GM12878 (cell line): Measurements from ENCODE around the gene CENPH.

ENCODE experiments used
- CREB1 ChIP-seq: IDR thresholded peaks from 2 replicates; pipeline ENCODE4 v1.6.1; 2012; ENCODE audit warnings: low read depth, mild to moderate bottlenecking, inconsistent platforms
- ETV6 ChIP-seq, 2 experiments: fragments of 450-650 bp in 1 of 2; IDR thresholded peaks in 1 of 2; conservative IDR thresholded peaks in 1 of 2; 2 replicates each; pipeline ENCODE4 v1.6.1; 2014; ENCODE audit warnings: antibody characterized with exemption in 1 of 2, borderline replicate concordance in 1 of 2, low read depth in 1 of 2, mild to moderate bottlenecking in 1 of 2, moderate library complexity in 1 of 2
- EZH2 ChIP-seq: IDR thresholded peaks from 2 replicates; pipeline ENCODE4 v1.6.1; 2012; ENCODE audit warnings: low read depth, mild to moderate bottlenecking, control low read depth, inconsistent platforms, low read length, borderline replicate concordance; ENCODE audit not compliant: control insufficient read depth
- MTA2 ChIP-seq: fragments of 450-650 bp; IDR thresholded peaks from 2 replicates; pipeline ENCODE4 v1.6.1; 2016; ENCODE audit warnings: low read depth, mild to moderate bottlenecking, moderate library complexity
- RFX5 ChIP-seq: IDR thresholded peaks from 2 replicates; pipeline ENCODE4 v1.6.1; 2011; ENCODE audit warnings: low read depth, low read length, improper control_type of control experiment
- SIN3A ChIP-seq: IDR thresholded peaks from 2 replicates; pipeline ENCODE4 v1.6.1; 2012; ENCODE audit warnings: low read depth, low read length, improper control_type of control experiment
- SRF ChIP-seq, 2 experiments: IDR thresholded peaks; 2 replicates each; pipeline ENCODE4 v1.6.1; 2011; ENCODE audit warnings: low read depth in 2 of 2, low read length in 2 of 2, mild to moderate bottlenecking in 1 of 2, moderate library complexity in 1 of 2
- TF ChIP-seq, protein P1 (sequence below): IDR thresholded peaks from 2 replicates; pipeline ENCODE4 v1.6.1; 2011; ENCODE audit warnings: mild to moderate bottlenecking, low read depth, low read length, moderate library complexity; ENCODE audit not compliant: insufficient replicate concordance
- TF ChIP-seq, protein P2 (sequence below): IDR thresholded peaks from 2 replicates; pipeline ENCODE4 v1.6.1; 2011; ENCODE audit warnings: low read depth, low read length, improper control_type of control experiment, borderline replicate concordance
- TF ChIP-seq, protein P3 (sequence below), 3 experiments: IDR thresholded peaks in 2 of 3; conservative IDR thresholded peaks in 1 of 3; 2 replicates each; pipeline ENCODE4 v1.5.1; 2011; ENCODE audit warnings: low read depth in 3 of 3, low read length in 3 of 3, mild to moderate bottlenecking in 3 of 3, control low read depth in 2 of 3, moderate library complexity in 2 of 3, inconsistent platforms in 1 of 3, mixed read lengths in 1 of 3; ENCODE audit not compliant: control insufficient read depth in 2 of 3, insufficient read depth in 1 of 3; ENCODE audit errors: extremely low read depth in 1 of 3

DNA sequence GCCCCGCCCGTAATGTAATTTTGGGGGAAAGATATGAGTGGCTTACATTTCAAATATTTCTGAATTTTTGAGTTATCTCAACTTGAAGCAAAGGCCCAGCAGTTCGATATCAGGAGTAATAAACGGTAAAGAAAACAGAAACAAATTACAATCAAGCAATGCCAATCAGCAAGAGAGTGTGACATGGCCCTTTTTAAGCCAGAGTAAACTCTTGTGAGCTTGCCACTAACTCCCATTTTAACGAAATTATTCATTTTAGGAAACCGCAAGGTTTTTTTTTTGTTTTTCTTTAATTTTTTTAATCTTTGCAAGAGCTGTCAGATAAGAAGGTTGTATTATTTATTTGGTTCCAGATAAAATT, 27.7 kb downstream of the CENPH start:
- TF ChIP-seq ETV6 (conservative IDR thresholded peaks at IDR 0.05 in 1 of 2, IDR thresholded peaks at IDR 0.05 in 1 of 2; ENCODE audit: borderline replicate concordance in 1 of 2, low read depth in 1 of 2): no peak
- no peak for TF ChIP-seq MTA2
- TF ChIP-seq, protein P1, sequence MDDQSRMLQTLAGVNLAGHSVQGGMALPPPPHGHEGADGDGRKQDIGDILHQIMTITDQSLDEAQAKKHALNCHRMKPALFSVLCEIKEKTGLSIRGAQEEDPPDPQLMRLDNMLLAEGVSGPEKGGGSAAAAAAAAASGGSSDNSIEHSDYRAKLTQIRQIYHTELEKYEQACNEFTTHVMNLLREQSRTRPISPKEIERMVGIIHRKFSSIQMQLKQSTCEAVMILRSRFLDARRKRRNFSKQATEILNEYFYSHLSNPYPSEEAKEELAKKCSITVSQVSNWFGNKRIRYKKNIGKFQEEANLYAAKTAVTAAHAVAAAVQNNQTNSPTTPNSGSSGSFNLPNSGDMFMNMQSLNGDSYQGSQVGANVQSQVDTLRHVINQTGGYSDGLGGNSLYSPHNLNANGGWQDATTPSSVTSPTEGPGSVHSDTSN: no peak
- TF ChIP-seq, protein P2, sequence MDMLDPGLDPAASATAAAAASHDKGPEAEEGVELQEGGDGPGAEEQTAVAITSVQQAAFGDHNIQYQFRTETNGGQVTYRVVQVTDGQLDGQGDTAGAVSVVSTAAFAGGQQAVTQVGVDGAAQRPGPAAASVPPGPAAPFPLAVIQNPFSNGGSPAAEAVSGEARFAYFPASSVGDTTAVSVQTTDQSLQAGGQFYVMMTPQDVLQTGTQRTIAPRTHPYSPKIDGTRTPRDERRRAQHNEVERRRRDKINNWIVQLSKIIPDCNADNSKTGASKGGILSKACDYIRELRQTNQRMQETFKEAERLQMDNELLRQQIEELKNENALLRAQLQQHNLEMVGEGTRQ: no peak
- TF ChIP-seq SRF (IDR thresholded peaks at IDR 0.05; ENCODE audit: low read depth in 2 of 2, low read length in 2 of 2): no peak
- TF ChIP-seq SIN3A: no peak
- TF ChIP-seq RFX5: no peak
- TF ChIP-seq EZH2: no peak
- no peak for TF ChIP-seq CREB1
- TF ChIP-seq, protein P3, sequence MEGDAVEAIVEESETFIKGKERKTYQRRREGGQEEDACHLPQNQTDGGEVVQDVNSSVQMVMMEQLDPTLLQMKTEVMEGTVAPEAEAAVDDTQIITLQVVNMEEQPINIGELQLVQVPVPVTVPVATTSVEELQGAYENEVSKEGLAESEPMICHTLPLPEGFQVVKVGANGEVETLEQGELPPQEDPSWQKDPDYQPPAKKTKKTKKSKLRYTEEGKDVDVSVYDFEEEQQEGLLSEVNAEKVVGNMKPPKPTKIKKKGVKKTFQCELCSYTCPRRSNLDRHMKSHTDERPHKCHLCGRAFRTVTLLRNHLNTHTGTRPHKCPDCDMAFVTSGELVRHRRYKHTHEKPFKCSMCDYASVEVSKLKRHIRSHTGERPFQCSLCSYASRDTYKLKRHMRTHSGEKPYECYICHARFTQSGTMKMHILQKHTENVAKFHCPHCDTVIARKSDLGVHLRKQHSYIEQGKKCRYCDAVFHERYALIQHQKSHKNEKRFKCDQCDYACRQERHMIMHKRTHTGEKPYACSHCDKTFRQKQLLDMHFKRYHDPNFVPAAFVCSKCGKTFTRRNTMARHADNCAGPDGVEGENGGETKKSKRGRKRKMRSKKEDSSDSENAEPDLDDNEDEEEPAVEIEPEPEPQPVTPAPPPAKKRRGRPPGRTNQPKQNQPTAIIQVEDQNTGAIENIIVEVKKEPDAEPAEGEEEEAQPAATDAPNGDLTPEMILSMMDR (IDR thresholded peaks at IDR 0.05 in 2 of 3, conservative IDR thresholded peaks at IDR 0.05 in 1 of 3; ENCODE audit: control insufficient read depth in 2 of 3, extremely low read depth in 1 of 3, insufficient read depth in 1 of 3, low read depth in 3 of 3, low read length in 3 of 3): no peak
